22Rv1 (cell line): ENCODE data around the gene OR51B4.
"Not testable (repeated sequence)": the region's sequence is repeated elsewhere in the genome, so short reads cannot be mapped to it uniquely, and the experiment has no call there.

ENCODE experiments used
- ZFX ChIP-seq: fragments of 450-650 bp; IDR thresholded peaks from 2 replicates; pipeline ENCODE4 v1.6.1; 2017; ENCODE audit warnings: antibody characterized with exemption, borderline replicate concordance
- TF ChIP-seq, protein P1 (sequence below): fragments of 450-650 bp; IDR thresholded peaks from 2 replicates; pipeline ENCODE4 v1.5.1; 2017; ENCODE audit warnings: mild to moderate bottlenecking

DNA sequence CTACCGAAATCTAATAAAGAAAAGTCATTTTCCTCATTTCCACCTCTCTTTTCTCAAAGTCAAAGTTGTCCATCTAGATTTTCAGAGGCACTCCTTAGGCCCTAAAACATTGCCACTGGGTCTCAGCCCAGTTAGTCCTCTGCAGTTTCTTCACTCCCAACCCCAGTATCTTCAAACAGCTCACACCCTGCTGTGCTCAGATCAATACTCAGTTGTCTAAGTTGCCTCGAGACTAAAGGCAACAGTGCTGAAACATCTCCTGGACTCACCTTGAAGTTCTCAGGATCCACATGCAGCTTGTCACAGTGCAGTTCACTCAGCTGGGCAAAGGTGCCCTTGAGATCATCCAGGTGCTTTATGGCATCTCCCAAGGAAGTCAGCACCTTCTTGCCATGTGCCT, 47.7 kb downstream of the OR51B4 start:
- TF ChIP-seq, protein P1, sequence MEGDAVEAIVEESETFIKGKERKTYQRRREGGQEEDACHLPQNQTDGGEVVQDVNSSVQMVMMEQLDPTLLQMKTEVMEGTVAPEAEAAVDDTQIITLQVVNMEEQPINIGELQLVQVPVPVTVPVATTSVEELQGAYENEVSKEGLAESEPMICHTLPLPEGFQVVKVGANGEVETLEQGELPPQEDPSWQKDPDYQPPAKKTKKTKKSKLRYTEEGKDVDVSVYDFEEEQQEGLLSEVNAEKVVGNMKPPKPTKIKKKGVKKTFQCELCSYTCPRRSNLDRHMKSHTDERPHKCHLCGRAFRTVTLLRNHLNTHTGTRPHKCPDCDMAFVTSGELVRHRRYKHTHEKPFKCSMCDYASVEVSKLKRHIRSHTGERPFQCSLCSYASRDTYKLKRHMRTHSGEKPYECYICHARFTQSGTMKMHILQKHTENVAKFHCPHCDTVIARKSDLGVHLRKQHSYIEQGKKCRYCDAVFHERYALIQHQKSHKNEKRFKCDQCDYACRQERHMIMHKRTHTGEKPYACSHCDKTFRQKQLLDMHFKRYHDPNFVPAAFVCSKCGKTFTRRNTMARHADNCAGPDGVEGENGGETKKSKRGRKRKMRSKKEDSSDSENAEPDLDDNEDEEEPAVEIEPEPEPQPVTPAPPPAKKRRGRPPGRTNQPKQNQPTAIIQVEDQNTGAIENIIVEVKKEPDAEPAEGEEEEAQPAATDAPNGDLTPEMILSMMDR: not testable (repeated sequence)
- TF ChIP-seq ZFX: not testable (repeated sequence)
